ENCODE measurements around the gene PLPP3. TPM values are rescaled to one million over a fixed set of nuclear protein-coding genes. Genes with fewer than 3 reads are reported as not detected.

The PLPP3 gene
- total and polyA plus RNA-seq, 2 of the 8 experiments (the other 6 are each of a cell fraction or from before 2014, with no cell fraction given), result 33.2 to 42.0 TPM

GRCh38 chr1:56535939-56536338 lies 43.4 kb downstream of the PLPP3 start:
- Histone ChIP-seq H2BK120ac (replicated peaks; ENCODE audit: low read depth, low read length) (peak overlapping the region; percentile 96), H2AK5ac (ENCODE audit: low read depth, low read length) (peak overlapping the region; percentile 43; the same call in 1 of the 2 replicates), H3K9ac (replicated peaks in 1 of 4; ENCODE audit: extremely low read depth in 1 of 4, low read depth in 3 of 4, low read length in 3 of 4) (0 out of 7 replicates have a peak overlapping the region, but pooled peaks of 1 of the 4 experiments have one; percentile 13), H2AFZ (ENCODE audit: low read length) (no peak overlapping the region), H2BK5ac (ENCODE audit: low read depth, low read length) (peak overlapping the region; percentile 98; the same call in 1 of the 2 replicates), H3K79me2 (ENCODE audit: control insufficient read depth in 1 of 2, insufficient read depth in 2 of 2, low read length in 2 of 2) (peaks cover 26 to 79% of the 10 kb centered on the region in 2 experiments; a peak in 3 of 4 replicates), H3K4me2 (ENCODE audit: insufficient read depth in 1 of 2, low read depth in 2 of 2, low read length in 2 of 2) (peak overlapping the region; percentile 22 to 53; a peak in 3 of 4 replicates), H3K36me3 (ENCODE audit: control insufficient read depth in 2 of 4, insufficient read depth in 4 of 4, low read length in 3 of 4) (peaks cover 0 to 49% (median 18%) of the 10 kb centered on the region in 4 experiments; a peak in 7 of 8 replicates), H4K8ac (ENCODE audit: extremely low read depth, insufficient read depth, low read length) (no peak overlapping the region), H3K27me3 (replicated peaks in 1 of 4; ENCODE audit: control insufficient read depth in 3 of 4, extremely low read depth in 1 of 4, insufficient read depth in 3 of 4, low read length in 3 of 4) (no peaks in the 10 kb centered on the region), H3K23me2 (ENCODE audit: low read depth, low read length) (no peaks in the 10 kb centered on the region; the same call in 1 of the 2 replicates), H2BK15ac (ENCODE audit: low read length) (no peak overlapping the region), H4K5ac (ENCODE audit: insufficient read length, low read depth, low read length) (peak overlapping the region; percentile 86), H2BK20ac (ENCODE audit: low read length) (peak overlapping the region; percentile 92), H3K18ac (ENCODE audit: extremely low read depth, low read length) (peak overlapping the region; percentile 100), H3K14ac (ENCODE audit: insufficient read length) (no peak overlapping the region), H3K9me3 (ENCODE audit: insufficient read depth in 2 of 2, low read depth in 1 of 2, low read length in 1 of 2) (no peaks in the 10 kb centered on the region), H3K27ac (ENCODE audit: low read depth, low read length) (peak overlapping the region; percentile 81; the same call in 1 of the 2 replicates), H4K20me1 (replicated peaks in 1 of 2; ENCODE audit: control insufficient read depth in 1 of 2, insufficient read depth in 2 of 2, low read length in 2 of 2) (no peaks in the 10 kb centered on the region), H3K4ac (replicated peaks; ENCODE audit: insufficient read length, low read depth, low read length) (peak overlapping the region; percentile 63), H2BK12ac (ENCODE audit: low read depth, low read length) (peak overlapping the region; percentile 98), H3K4me1 (replicated peaks in 1 of 4; ENCODE audit: control insufficient read depth in 3 of 4, insufficient read depth in 4 of 4, low read length in 3 of 4) (peaks cover 15 to 65% (median 57%) of the 10 kb centered on the region in 4 experiments), H4K91ac (replicated peaks; ENCODE audit: insufficient read length, low read length) (peak overlapping the region; percentile 95), H3K4me3 (ENCODE audit: extremely low read depth in 1 of 4, insufficient read depth in 2 of 4, low read depth in 3 of 4, low read length in 4 of 4) (peak overlapping the region in 1 of 4 experiments; percentile 20; a peak in 1 of 8 replicates), H3K56ac (replicated peaks; ENCODE audit: insufficient read length, low read depth, low read length) (peak overlapping the region; percentile 59), H3K79me1 (ENCODE audit: low read depth, low read length) (peaks cover 23% of the 10 kb centered on the region), H3K23ac (ENCODE audit: insufficient read length) (no peak overlapping the region)
- no peak for FAIRE-seq
- DNase-seq (ENCODE audit: low read depth in 1 of 2, low spot score in 2 of 2), result no peak
- WGBS, 2 experiments (ENCODE audit: extremely low coverage in 1 of 2, insufficient coverage in 1 of 2, insufficient read length in 1 of 2, insufficient replicate concordance in 2 of 2, low coverage in 1 of 2, low lambda C conversion rate in 2 of 2, missing lambda C conversion rate in 1 of 2), result 82% methylated on average over 4 of the region's 4 CpGs; no CpG with 5 or more reads in 1 of the 2 experiments
- CTCF ChIA-PET (ENCODE audit: partially characterized antibody), result interaction anchor here (0.7 to 2.7 kb wide), 4 partner anchors 14 to 54 kb away, joined by 4 to 9 read pairs (median 6); no protein-coding TSS in a partner anchor
- POLR2A ChIA-PET (ENCODE audit: partially characterized antibody), result interaction anchor here (0.7 to 4.5 kb wide), 16 partner anchors 8 to 213 kb away, joined by 3 to 30 read pairs (median 4); partner anchors contain the start of gene PLPP3
- TF ChIP-seq HDAC2 (IDR thresholded peaks at IDR 0.05; ENCODE audit: borderline replicate concordance in 1 of 2, low read depth in 2 of 2, low read length in 2 of 2) (no peak), CBX5 (IDR thresholded peaks at IDR 0.05; ENCODE audit: low read depth, low read length) (no peak)

Data from H1 (cell line).